ENCODE results near the gene SYT11.

SYT11 gene

DNA sequence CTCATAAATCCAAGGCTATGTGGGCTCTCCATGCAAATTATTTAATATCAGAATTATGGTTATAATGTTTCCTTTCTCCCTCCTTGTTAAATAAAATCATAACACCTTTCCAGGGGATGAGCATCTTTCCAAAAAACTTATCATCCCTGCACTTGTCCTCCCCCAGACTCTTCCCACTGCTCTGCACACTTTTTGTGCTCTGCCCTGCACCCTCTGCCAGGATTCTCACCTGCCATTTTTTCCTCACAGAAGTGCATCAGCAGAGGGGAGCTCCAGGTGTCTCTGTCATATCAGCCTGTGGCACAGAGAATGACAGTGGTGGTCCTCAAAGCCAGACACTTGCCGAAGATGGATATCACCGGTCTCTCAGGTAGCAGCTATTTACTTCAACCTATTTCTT is 20.9 kb downstream of the SYT11 start:
- TF ChIP-seq, protein P1, sequence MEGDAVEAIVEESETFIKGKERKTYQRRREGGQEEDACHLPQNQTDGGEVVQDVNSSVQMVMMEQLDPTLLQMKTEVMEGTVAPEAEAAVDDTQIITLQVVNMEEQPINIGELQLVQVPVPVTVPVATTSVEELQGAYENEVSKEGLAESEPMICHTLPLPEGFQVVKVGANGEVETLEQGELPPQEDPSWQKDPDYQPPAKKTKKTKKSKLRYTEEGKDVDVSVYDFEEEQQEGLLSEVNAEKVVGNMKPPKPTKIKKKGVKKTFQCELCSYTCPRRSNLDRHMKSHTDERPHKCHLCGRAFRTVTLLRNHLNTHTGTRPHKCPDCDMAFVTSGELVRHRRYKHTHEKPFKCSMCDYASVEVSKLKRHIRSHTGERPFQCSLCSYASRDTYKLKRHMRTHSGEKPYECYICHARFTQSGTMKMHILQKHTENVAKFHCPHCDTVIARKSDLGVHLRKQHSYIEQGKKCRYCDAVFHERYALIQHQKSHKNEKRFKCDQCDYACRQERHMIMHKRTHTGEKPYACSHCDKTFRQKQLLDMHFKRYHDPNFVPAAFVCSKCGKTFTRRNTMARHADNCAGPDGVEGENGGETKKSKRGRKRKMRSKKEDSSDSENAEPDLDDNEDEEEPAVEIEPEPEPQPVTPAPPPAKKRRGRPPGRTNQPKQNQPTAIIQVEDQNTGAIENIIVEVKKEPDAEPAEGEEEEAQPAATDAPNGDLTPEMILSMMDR (IDR thresholded peaks at IDR 0.05; ENCODE audit: low read depth, low read length) = no peak
- no peak for DNase-seq (ENCODE audit: extremely low read depth, low read depth)

DNA sequence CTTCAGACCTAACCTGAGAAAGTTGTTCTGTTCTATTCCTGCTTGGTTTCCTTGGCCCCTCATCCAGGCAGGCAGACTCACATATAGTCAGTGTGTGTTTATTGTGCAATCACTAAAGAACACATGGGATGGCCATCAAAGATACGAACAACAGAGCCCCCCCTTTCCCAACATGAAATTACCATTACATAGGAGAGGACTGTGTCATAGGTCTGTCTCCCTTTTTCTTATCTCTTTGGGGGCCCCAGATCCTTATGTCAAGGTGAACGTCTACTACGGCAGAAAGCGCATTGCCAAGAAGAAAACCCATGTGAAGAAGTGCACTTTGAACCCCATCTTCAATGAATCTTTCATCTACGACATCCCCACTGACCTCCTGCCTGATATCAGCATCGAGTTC is 21.6 kb downstream of the SYT11 start:
- TF ChIP-seq, protein P1 (IDR thresholded peaks at IDR 0.05; ENCODE audit: low read depth, low read length) = no peak
- DNase-seq (ENCODE audit: extremely low read depth, low read depth) = no peak

DNA sequence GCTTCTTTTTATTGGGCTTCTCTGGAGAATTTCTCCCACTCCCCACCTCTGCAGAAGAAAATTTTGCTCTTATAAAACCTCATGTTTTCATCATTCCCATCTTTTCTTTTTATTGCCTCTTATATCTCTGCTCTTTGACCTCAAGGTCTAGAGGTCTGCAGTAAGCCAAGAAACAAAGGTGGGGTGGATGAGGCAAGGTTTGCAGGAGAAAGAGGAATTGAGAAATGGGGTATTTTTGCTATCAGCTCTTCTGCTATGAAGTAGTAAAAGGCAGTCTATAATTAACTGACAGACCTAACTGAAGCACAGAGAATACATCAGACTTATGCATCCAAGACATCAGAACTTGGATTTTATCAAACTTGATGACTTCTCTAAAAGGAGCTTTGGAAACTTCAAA is 22.9 kb downstream of the SYT11 start:
- TF ChIP-seq, protein P1 (IDR thresholded peaks at IDR 0.05; ENCODE audit: low read depth, low read length) = no peak
- no peak for DNase-seq (ENCODE audit: extremely low read depth, low read depth)

DNA sequence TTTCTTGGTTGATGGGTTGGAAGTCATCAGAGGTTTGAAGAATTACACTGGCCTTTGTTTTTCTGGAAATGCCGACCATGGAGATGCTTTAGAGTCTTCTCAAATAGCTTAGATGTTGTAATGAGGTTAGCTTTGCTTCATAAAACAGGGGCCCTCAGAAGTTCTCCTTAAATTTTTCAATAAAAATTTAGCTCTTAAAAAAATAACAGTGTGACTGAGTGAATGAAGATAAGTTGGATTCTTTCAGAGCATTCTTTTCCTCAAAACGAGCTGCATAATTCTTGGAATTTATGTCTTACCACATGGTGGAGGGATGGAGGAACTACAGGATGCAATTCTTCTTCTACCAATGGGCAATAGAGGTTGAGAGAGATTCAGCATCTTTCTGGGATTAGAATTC is 23.4 kb downstream of the SYT11 start:
- TF ChIP-seq, protein P1 (IDR thresholded peaks at IDR 0.05; ENCODE audit: low read depth, low read length) = no peak
- DNase-seq (ENCODE audit: extremely low read depth, low read depth) = no peak

DNA sequence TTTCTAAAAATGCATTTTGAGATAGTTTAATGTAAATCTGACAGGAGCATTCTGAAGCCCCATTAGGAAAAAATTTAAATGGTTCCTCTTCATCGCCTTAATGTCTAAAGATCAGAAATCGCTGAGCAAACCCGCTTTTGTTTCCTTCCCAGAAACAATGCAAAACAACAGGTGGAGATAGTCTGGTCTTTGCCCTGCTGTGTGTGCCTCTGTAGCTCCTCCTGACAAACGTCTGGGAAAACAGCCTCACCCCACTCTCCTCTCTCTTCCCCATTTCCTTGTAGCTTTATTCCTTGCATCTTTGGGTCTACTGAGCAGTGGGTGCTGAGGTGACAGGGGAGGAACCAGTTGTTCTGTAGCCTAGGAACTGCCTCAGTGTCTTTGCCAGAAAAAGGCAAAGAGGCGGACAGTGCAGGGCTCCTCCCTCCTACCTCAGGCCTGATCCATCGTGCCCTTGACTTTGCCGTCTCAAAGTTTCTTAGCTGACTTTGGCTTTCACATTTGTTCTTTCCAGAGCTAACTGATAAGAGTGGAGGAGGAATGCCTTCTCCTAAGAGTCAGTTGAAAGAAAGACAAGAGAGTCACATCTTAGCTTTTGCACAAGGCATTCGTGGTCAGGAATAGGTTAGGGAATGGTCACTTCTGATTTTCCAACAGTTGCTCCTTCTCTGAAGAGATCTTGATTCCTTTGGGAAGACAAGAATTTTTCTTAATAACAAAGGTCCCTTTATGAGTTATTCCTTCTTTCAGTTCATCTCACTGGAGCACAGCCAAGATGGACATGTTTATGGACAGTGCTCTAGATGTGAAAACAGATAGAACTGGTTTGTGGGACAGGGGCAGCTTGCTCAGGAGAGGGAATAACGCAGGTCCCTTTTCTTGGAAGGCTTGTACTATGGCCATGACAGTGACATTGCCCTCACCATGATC is 24.9 kb downstream of the SYT11 start:
- DNase-seq (ENCODE audit: extremely low read depth, low read depth) = no peak
- TF ChIP-seq, protein P1 (IDR thresholded peaks at IDR 0.05; ENCODE audit: low read depth, low read length) = no peak

DNA sequence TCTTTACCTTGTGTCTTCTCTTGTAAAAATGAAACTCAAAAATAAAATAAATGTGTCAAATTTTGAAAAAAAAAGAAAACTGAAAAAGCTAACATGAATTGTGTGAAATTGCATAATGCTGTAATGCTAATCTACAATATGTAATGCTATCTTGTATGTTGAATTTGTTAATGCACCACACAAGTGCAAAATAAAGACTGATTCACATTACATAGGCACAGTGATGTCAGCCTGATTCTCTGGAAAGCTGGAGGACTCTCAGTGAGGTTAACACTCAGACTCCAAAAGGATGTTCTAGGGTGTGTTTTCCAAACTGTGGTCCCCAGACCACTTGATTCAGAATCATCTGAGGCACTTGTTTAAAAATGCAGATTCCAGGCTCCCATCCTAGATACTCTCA is 25.6 kb downstream of the SYT11 start:
- TF ChIP-seq, protein P1 (IDR thresholded peaks at IDR 0.05; ENCODE audit: low read depth, low read length) = no peak
- no peak for DNase-seq (ENCODE audit: extremely low read depth, low read depth)

DNA sequence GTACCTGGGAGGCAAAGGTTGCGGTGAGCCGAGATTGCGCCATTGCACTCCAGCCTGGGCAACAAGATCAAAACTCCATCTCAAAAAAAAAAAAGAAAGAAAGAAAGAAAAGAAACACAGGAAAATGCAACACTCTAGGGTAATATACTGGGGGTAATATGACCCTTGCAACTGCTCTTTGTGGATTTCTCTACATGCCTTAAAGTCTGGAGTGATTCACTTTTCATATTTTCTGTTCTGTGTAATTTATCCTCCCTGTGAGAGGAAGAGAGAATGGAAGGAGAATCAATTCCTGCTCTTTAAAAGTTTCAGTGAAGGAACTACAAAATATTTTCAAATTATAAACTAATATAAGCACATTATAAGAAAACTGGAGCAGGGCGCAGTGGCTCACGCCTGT is 29.1 kb downstream of the SYT11 start:
- DNase-seq (ENCODE audit: extremely low read depth, low read depth) = no peak
- TF ChIP-seq, protein P1 (IDR thresholded peaks at IDR 0.05; ENCODE audit: low read depth, low read length) = no peak

Data from AG09319 (cell line).